ENCODE results near the gene MOB3A.

DNA sequence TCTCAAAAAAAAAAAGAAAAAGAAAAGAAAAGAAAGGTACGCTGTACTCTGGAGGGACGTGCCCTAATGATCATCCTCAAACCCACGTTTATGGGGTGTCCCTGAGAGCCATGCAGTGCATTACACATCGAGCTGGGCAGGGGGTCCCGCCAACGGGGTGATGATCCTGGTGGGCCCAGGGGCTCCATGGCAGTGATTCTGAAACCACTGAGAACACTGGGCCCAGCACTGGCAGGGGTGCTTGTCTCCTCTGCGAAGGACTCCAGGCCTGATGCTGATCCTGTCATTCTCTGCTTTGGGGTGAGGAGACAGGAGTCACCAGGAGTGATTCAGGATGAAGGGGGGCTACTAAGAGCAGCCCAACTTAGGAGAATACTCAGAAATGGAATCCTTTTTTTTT lies 18.7 kb downstream of the MOB3A start:
- TF ChIP-seq, protein P1, sequence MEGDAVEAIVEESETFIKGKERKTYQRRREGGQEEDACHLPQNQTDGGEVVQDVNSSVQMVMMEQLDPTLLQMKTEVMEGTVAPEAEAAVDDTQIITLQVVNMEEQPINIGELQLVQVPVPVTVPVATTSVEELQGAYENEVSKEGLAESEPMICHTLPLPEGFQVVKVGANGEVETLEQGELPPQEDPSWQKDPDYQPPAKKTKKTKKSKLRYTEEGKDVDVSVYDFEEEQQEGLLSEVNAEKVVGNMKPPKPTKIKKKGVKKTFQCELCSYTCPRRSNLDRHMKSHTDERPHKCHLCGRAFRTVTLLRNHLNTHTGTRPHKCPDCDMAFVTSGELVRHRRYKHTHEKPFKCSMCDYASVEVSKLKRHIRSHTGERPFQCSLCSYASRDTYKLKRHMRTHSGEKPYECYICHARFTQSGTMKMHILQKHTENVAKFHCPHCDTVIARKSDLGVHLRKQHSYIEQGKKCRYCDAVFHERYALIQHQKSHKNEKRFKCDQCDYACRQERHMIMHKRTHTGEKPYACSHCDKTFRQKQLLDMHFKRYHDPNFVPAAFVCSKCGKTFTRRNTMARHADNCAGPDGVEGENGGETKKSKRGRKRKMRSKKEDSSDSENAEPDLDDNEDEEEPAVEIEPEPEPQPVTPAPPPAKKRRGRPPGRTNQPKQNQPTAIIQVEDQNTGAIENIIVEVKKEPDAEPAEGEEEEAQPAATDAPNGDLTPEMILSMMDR (IDR thresholded peaks at IDR 0.05) = no peak
- no peak for TF ChIP-seq POLR2AphosphoS5 (IDR thresholded peaks at IDR 0.05)

All from stomach (tissue), 4 donors.